ENCODE results near the gene RARS1.

Gene RARS1

DNA sequence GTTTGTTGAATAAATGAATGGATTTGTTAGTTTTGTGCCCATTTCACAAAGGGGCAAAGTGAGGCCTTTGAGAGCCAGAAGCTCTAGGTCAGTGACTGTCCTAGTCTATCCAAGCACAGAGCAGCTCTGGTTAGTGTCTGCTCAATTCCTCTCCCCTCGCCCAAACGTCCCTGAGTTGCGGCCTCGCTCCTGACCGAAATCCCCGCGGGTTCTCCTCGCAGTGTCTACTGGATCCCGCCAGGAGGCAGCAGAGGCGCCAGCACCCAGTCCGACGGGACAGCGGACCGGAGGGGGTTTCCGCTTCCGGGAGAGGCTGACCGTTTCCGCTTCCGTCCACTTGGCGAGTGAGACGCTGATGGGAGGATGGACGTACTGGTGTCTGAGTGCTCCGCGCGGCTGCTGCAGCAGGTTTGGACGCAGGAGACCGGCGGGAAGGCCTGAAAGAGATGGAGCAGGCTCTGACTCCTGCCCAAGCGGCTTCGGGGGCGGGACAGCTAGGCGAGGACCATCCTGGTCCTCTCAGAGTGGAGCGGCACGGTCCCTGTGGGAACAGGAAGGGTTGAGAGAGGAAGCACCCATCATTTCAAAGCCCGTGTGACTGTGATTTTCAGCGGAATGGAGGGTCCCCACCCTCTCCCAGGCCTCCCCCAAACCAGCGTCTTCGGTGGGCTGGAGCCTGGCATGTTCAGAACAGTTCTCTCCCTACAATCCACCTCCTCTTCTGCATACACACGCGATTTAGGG lies at the start of gene RARS1:
Gene RARS1 (plus strand): TSS at position 336 of the 744 bp plus-strand sequence. CDS start 28 bp downstream, at position 364.
- peak; percentile 93 for DNase-seq

DNA sequence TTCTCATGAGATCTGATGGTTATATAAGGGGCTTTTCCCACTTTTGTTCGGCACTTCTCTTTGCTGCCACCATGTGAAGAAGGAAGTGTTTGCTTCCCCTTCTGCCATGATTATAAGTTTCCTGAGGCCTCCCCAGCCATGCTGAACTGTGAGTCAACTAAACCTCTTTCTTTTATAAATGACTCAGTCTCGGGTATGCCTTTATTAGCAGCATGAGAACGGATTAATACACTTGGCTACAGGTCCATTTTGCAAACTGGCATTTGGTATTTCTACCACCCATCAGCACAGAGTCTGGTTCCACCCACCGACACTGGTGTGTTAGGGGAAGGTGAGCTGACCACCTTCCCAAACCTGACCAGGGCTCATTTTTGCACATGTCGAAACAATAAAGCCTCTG lies 47.9 kb upstream of the RARS1 start:
- no peak for DNase-seq

GRCh38 chr5:168443533-168443932 lies 42.7 kb upstream of the RARS1 start:
- DNase-seq = no peak

DNA sequence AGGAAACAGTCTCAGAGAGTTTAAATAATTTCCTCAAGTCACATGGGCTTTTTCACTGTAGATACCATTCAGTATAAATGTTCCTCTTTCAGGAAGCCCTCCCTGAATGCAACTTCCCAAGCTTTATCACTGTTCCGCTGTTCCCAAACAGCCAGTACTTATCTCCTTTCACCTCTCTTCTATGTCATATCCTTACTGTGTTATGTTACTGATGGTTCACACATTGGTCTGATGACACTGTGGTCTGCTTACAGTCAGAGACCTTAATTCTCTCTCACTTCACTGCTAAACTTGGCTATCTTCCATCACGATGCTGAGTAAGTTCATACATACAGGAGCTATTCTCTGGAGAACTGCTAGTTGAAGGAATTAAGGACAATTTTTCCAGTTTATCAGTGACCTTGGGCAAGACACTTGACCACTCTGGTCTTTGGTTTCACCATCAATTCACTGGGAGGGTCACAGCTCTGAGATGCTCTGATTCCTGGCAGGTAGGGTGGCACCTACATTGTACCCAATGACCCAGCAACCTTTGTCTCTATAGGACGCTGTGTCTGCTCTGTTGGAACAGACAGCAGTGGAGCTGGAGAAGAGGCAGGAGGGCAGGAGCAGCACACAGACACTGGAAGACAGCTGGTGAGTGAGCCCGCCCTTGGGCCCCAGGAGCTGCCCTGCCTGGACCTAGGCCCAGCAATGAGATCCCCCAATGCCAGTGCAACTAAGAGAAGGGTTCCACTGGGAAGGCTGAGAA lies 42.1 kb upstream of the RARS1 start:
- no peak for DNase-seq

DNA sequence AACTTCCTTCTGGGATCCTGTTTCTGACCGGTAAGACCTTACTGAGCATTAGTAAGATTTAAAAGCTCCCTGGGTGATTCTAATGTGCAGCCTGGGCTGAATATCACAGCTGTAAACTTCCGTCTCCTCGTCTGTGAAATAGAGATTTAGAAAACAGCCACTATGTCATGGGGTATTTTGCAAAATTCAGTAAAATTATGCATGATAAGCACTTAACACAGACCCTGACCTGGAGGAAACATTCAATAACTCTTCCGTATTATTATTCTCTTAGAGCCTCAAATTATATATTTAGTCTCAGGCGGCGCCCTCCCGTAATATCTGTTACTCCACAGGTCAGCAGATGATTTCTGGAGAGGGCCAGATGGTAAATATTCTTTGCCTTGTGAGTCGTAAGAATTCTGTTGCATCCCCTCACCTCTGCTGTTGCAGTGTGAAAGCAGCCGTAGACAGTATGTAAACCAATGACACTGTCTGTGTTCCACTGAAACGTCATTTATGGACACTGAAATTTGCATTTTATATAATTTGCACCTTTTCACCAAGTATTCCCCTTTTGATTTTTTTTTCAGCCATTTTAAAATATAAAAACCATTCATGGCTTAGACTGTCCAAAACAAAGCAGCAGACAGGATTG lies 39.2 kb upstream of the RARS1 start:
- no peak for DNase-seq

DNA sequence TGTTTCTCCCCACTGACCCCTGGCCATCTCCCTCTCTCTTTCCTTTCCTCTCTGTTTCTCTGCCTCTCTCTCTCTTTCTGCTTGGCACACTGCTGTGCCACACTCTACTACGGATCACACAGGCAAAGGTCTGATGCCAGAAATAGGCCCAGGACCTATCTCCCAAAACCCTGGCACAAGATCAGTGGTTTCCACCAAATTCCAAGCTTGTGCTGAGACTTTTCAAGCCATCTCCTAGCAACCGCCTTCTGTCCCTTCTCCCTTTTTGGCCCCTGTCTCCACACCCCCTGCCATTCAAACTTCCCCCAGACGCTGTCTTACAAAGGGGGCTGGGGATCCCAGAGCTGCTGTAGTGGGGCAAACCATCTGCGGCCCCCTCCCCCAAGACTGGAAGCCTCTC lies 38.5 kb upstream of the RARS1 start:
- no peak for DNase-seq

DNA sequence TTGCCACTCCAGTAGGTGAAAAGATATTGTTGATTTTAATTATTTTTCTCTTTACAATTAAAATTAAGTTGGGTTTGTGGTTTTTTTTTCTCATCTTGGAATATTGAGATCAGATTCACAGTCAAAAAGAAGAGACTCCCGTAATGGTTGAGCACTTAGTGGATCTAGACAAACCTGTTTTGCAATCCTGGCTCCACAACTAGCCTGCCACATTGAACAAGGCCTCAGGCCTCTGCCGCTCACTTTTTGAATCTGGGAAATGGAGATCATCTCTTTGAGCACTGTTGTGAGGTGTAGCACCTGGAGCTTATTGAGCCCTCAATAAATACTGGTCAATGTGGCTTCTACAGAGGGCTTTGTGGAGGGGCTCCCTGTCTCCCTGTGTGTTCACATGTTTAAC lies 37.1 kb upstream of the RARS1 start:
- DNase-seq = no peak

DNA sequence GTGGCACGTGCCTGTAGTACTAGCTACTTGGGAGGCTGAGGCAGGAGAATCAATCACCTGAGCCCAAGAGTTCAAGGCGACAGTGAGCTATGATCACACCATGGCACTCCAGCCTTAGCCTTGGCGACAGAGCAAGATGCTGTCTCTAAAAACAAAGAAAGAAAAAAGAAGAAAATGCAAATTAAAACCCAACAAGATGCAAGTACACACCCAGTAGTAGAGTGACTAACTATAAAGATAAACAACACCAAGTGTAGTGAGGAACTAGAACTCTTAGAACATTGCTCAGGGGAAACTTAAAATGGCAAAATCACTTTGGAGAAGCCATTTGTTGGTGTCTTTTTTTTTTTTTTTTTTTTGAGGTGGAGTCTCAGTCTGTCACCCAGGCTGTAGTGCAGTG lies 34.7 kb upstream of the RARS1 start:
- no peak for DNase-seq

DNA sequence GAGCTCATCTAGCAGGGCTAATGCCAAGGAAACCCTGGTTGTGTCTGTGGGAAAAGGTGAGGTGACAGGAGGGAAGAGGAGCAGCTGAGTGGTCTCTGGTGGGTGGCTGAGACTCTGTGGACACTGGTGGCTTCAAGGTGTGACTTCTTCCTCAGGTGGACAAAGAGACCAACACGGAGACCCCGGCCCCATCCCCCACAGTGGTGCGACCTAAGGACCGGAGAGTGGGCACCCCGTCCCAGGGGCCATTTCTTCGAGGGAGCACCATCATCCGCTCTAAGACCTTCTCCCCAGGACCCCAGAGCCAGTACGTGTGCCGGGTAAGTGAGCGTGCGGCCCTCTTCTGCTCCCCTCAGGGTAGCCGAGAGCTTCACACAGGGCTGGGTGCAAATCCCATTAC lies 31.1 kb upstream of the RARS1 start:
- DNase-seq = no peak

GRCh38 chr5:168457542-168457941 lies 28.7 kb upstream of the RARS1 start:
- DNase-seq = no peak

- no peak for DNase-seq
Measured at GRCh38 chr5:168460606-168461005, 25.7 kb upstream of the RARS1 start.

DNA sequence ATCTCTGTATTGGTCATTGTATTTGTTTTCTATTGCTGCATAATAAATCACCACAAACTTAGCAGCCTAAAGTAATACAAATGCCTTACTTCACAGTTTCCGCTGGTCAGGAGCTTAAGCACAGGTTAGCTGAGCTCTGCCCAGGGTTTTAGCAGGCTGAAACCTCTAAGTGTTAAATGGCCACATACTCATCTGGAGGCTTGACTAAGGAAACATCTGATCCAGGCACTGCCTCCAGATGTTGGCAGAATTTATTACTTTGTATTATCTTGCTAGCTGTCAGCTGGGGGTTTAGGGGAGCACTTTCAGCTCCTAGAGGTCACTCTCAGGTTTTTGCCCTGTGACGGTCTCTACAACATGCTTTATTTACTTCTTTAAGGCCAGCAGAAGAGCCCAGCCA lies 23.2 kb upstream of the RARS1 start:
- no peak for DNase-seq

- no peak for DNase-seq
Measured at GRCh38 chr5:168464214-168464613, 22.1 kb upstream of the RARS1 start.

DNA sequence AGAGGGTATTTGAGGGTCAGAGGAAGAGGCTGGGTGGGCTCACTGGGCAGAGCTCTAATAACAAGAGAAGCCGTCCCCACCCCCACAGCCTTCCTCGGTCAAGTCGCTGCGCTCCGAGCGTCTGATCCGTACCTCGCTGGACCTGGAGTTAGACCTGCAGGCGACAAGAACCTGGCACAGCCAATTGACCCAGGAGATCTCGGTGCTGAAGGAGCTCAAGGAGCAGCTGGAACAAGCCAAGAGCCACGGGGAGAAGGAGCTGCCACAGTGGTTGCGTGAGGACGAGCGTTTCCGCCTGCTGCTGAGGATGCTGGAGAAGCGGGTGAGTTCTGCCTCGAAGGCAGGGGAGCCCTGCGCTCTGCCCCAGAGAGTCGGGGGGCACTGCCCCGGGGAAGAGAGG lies 21.6 kb upstream of the RARS1 start:
- DNase-seq = no peak

DNA sequence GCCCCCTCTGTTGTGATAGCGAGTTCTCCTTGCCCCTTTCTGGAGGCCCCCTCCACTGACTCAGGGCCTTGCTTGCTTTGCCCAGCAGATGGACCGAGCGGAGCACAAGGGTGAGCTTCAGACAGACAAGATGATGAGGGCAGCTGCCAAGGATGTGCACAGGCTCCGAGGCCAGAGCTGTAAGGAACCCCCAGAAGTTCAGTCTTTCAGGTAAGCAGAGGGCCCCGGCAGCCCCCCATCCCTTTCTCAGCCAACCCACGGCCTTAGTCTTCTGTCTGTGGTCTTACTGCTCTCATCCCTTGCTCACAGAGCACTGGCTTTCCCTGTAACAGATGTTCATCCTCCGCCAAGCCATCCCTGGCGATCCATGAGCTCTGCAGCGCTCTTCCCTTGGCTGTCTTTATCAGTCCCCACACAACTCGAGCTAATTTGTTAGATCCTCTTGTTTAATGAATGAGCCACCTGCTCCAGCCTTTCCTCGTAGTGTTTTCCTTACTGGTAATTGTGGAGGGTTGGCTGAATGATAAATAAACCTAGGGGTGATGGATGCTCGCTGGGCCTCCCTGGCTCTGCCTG lies 18.4 kb upstream of the RARS1 start:
- DNase-seq = no peak

GRCh38 chr5:168468836-168469235 lies 17.4 kb upstream of the RARS1 start:
- DNase-seq = no peak

- DNase-seq = no peak
Measured at GRCh38 chr5:168469816-168470215, 16.5 kb upstream of the RARS1 start.

DNA sequence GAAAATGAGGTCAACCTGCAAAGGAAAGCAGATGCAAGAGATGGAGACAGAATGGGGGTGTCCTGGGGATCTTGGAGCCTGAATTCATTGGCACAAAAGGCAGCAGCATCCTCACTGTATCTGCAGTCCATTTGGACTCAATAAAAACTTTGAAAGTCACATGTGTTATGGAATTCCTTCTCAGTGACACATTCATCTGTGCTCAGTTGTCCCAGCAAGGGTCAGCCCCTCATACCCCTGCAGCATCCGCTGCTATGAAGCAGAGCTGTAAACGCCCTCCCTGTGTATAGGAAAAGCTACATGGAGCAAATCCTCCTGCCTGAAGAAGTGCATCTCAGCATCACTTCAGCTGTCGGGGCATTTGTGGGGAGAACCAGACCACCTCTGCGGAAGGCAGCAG lies 14.5 kb upstream of the RARS1 start:
- no peak for DNase-seq

DNA sequence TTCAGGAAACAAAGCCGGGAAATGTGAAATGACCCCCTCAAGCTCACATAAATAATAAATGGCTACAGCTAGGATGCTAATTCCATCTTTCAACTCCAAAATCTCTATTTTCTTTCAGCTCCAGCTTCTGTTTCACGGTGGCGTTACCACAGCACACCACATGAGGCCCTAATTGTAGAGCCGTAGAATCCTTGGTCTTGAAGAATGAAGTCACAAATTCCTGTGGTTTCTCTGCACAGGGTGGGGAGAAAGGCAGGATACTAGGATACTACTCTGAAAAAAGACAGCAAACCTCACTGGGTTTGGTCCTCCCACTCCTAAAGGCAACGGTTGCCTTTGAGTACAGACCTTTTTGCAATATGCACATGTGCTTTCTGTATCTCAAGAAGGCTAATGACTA lies 13.9 kb upstream of the RARS1 start:
- no peak for DNase-seq

- DNase-seq = no peak
Measured at GRCh38 chr5:168474319-168474718, 12.0 kb upstream of the RARS1 start.

DNA sequence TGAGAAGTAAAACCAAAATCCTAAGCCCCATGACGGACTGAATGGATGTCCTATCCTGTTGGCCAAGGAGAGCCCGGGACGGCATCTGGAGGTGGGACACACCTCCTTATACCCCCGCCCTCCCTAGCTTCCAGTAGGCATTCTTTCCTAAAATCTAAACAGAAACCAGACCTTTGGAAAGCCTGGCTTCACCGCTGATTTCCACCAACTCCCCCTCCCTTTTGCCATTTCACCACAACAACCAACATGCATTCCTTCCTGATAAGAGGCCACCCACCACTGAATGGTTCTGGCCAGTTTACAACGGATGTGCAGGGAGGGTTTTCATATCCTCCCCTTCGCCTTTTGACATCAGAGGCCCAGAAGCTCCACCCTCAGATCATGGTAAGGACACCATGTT lies 9.2 kb upstream of the RARS1 start:
- no peak for DNase-seq

DNA sequence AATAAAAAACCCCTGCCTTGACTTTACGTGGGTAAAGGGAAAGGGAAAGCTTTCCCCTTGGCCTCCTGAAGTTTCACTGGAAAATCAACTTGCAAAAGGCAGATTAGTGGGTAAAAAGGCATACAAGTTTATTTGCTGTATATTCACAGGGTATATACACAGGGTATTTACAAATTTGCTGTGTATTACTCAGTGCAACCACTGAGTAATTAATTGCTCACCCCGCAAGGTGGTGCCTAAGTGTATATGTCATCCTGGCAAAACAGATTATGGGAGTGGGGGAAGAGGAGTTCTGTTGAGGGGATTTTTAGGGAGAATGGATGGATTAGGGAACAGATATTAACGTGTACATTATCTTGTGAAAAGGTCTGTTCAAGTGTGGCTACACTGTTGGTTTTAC lies 7.1 kb upstream of the RARS1 start:
- no peak for DNase-seq

DNA sequence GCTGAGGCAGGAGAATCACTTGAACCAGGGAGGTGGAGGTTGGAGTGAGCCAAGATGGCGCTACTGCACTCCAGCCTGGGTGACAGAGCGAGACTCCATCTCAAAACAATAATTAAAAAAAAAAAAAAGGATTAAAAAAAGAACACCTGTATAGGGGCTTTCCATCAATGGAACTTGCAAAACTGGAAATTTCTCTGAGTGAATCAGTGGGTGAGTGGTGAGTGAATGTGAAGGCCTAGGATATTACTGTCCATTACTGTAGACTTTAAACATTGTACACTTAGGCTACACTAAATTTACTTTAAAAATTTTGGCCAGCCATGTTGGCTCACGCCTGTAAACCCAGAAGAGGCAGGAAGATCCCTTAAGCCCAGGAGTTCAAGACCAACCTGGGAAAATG lies 5.7 kb upstream of the RARS1 start:
- DNase-seq = no peak

GRCh38 chr5:168481330-168481788 lies 4.9 kb upstream of the RARS1 start:
- DNase-seq = no peak
